NCI-H128 (cell line): ENCODE measurements around the gene ASIC3.
"Not testable (repeated sequence)": the region's sequence is repeated elsewhere in the genome, so short reads cannot be mapped to it uniquely, and the experiment has no call there.

Experiments used
- DNase-seq: peaks from one replicate; lab custom pipeline; 2025; ENCODE audit not compliant: unreplicated experiment; lab: John Stamatoyannopoulos, UW

The ASIC3 gene

DNA sequence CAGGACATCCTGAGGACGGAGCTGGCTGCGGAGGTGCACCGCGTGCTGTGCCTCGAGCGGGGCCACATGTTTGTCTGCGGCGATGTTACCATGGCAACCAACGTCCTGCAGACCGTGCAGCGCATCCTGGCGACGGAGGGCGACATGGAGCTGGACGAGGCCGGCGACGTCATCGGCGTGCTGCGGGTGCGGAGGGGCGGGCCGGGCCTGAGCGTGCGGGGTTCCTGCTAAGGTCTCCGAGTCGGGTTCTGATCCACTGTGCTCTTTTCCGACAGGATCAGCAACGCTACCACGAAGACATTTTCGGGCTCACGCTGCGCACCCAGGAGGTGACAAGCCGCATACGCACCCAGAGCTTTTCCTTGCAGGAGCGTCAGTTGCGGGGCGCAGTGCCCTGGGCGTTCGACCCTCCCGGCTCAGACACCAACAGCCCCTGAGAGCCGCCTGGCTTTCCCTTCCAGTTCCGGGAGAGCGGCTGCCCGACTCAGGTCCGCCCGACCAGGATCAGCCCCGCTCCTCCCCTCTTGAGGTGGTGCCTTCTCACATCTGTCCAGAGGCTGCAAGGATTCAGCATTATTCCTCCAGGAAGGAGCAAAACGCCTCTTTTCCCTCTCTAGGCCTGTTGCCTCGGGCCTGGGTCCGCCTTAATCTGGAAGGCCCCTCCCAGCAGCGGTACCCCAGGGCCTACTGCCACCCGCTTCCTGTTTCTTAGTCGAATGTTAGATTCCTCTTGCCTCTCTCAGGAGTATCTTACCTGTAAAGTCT lies 34.4 kb upstream of the ASIC3 start:
- DNase-seq: no peak

DNA sequence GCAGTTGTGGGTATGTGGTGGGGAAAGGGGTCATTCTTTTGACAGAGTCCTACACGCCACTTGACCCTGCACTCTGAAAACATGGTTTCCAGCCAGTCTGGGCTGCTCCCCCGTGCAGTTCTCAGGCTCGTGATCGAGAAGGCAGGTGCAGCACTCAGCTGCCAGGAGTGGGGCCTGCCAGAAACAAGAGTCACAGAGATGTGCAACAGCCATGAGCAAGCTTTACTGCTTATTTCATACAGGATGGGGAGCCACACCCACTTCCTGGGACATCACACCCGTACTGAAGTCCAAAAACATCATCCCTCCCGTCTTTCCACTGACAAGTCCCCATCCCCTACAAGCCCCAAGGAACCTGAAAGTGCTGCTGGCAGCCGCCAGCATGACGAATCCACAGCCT lies 33.4 kb upstream of the ASIC3 start:
- DNase-seq: no peak

DNA sequence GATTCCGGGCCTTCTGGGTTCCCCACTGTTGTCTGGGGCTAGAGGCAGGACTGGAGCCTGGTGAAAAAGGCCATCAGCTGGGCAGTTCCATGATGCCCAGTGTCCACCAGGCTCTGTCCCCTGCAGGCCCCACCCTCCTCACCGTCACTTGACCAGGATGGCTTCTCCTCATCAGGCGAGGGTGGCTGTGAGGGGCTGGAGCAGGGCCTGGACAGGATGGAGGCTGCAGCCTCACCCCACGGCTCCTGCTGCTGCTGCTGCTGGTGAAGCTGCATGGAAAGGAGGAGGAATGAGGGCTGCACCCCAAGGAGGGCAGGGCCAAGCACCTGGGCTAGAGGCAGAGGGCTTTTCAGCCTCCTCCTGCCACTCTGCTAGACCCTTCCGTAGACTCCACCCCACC lies 32.4 kb upstream of the ASIC3 start:
- no peak for DNase-seq

DNA sequence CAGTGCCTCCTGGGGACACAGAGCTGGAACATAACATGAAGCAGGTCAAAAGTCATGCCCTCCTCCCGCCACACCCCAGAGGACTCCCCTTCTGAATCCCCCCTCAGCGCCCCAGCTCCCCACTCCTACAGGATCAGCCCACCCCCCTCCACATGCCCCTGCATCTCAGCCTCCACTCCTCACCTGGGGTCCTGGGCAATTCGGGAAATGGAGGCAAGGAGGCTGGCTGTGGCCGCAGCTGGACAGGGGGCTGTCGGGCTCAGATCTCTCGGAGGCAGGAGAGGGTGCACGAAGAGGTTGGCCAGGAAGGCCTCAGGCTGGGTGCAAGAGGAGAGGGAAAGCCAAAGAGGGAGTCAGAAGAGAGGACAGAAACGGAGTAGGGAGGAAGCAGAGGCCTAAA lies 31.8 kb upstream of the ASIC3 start:
- DNase-seq: no peak

DNA sequence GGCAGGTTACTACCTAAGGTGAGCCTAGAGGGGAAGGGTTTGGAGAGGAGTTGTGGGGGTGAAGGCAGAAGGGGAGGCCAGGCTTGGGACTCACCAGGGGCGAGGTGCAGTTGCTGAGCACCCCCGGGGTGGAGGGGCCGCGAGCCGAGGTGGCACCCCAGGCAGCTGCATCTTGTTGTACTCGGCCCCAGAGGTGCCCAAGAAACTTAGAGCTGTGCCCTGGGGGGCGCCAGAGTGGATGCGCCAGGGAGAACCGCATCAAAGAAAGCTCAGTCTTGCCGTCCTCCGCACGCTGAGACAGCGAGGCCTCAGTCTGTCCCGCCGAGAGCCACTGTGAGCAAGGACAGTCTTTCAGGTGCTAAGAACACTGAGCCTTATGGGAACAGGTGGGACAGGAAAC lies 31.4 kb upstream of the ASIC3 start:
- no peak for DNase-seq

DNA sequence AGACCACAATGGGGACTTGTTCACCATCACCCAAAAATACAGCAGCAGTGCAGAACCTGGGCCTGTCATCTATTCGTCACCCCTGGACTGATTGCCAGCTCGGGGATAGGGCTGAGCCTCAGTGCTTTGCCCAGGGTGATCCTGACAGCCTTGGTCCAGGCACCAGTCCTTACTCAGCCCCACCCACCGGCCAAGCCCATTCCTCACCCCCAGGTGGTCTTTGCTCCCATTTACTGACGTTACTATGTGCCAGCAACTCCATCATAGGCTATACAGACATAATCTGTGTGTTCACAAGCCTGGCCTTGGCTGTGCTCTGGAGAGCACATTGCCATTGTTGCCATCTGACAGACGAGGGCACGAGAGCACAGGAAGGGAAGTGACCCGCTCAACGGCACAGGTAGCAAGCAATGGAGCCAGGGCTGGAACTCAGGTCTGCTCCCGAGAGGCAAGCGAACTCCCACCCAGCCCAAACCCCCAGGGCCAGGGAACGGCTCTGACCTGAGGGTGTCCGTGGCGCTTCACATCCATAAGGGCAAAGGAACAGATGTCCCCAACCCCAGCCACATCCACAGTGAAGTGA lies 30.9 kb upstream of the ASIC3 start:
- DNase-seq: no peak

DNA sequence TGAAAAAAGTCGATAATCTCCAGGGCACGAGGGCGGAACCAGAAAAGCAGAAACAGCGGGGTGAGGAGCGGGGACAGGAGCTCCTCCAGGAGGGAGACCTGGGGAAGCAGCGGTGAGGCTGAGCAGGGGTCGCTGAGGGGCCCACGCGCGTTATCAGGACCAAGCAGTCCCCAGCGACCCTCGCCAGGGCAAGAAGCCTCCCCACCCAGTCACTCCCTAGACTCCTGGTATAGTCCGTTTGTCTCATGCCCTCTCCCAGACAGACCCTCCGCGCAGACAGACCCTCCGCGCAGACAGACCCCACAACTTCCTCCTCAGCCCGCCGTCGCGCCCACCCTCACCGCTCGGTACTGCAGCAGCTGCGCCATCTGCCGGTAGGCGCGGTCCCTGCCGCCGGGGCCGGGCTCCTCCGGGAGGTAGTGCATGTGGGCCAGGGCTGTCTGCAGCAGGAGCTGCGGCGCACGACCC lies 30.3 kb upstream of the ASIC3 start:
- DNase-seq: peak; percentile 24

DNA sequence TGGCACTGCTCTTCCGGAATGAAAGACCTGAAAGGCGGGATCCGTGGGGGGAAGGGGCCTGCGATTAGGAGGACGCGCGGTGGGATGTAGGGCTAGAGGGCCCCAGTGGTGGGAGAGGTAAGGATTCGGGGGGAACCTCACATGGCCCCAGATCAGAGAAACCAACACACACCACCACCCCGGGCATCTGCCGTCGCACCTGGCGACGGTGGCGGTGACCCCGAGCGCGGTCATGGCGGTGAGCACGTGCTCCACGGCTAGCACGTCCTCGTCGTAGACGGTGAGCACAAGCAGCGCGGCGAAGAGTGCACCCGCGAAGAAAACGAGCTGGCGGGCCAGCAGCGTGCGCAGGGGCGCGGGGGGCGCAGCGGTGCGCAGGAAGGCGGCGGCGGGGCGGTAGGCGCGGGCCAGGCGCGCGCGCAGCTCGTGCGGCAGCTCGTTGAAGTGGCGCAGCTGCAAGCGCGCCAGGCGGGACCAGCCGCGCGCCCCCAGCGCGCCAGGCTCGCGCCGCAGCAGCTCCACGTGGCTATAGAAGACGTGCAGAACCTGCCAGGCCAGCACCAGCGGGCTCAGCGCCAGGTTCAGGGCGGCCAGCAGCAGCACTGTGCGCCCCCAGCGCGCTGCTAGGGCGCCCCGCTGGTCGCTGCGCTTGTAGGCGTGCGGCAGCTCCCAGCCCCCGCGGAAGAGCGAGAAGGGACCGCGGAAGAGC lies 29.8 kb upstream of the ASIC3 start:
- DNase-seq: peak; percentile 40

DNA sequence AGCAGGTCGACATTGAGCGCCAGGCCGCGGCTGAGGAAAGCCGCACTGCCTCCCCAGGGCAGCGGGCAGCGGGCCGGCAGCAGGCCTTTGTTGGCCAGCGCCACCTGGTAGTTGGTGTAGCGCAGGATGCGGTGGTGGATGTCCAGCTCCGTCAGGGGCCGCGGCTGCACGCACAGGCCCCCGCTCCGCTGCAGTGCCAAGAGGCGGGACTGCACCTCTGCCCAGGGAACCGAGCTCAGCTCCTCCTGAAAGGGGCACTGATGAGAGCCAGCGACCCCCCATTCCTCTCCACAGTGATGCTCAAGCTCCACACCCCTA lies 29.2 kb upstream of the ASIC3 start:
- no peak for DNase-seq

DNA sequence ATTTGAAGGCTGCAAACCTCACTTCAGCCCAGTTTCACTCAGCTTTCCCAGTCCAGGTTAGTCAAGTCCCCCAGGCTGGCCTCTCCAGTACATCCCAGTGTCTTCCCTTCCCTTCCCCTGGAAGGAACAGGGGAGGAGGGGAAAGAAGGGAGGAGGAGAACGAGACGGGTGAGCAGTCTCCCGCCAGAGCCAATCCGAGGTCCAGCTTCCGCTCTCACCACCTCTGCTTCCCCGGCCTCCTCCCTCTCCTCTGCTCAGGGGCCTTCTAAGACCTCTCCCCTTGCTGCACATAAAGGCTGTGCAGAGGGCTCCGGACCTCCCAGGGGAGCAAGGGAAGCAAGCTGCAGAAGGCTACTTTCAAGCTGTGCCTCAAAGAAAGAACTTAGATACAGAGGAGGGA lies 28.1 kb upstream of the ASIC3 start:
- DNase-seq: no peak

DNA sequence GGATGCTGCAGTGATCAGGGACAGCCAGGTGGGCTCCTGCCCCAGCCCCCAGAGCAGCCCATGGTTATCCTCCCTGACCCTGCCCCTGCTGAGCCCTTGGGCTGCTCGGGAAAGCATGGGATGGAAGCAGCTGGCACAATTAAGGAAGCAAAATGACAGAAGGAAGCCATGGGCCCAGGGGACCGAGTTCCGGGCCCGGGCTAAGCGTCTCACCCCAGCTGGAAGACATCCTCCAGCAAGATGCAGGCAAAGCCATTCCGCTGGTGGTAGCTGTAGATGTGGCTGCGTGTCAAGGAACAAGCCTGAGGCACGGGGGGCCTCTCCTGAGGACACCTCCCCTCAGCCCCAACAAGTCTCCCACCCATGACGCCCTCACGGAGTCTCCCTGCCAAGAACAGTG lies 25.1 kb upstream of the ASIC3 start:
- no peak for DNase-seq

DNA sequence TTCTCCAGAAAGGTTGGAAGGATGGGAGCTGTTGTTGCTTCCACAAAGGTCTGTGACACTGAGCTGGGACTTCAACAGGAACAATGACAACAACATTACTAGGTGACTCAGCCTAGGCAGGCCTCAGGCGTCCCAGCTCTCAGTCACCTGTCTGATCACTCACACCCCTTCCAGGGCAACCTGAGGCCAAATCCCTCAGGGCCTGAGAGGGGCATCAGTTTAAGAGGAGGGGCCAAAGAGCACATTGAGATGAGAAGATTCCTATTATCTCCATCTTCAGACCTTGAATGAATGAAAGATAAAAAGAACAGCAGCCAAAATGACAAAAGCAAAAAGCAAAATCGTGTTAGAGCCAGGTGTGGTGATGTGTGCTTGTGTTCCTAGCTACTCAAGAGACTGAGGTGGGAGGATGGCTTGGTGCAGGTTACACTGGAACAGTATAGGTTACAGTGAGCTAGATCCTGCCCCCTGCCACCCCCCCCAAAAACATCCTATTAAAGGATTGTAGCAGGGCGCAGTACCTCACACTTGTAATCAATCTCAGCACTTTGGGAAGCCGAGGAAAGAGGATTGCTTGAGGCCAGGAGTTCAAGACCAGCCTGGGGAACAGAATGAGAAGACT lies 23.8 kb upstream of the ASIC3 start, which contains the start of gene ATG9B:
ATG9B (minus strand) TSS at position 60 of the 622 bp plus-strand sequence. CDS start 71 bp downstream, outside the sequence.
- no peak for DNase-seq

DNA sequence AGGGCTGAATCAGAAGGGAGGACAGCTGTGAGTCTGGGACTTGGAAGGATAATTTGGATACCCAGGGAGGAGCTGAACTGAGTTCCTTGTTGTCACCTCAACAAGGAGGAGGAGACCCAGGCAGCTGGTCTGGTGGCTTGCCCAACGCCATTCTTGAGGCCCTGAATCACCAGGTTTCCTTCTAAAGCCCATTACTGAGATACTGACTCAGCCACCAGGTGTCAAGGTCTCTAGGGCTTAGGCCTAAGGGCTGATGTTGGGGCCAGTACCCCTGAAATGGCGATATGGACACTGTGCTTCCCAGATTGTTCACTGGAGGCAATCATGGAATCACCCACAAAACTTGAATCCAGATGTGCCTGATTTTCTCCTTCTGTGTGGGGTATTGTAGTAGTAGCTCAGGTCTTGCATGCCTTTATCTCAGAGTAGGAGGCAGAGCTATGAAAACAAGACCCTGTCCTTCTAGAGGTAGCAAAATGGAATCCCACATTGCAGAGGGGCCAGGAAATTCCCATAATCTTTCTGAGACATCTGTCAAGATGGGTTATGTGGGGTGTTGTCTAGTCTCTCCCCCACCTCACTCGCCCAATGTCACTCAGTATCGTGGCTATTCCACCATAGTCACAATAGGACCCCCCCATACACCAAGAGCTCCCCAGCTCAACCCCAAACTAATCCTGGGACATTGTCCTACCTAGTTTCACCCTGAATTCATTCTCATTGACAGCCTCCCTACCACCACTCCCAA lies 22.2 kb upstream of the ASIC3 start:
- no peak for DNase-seq

DNA sequence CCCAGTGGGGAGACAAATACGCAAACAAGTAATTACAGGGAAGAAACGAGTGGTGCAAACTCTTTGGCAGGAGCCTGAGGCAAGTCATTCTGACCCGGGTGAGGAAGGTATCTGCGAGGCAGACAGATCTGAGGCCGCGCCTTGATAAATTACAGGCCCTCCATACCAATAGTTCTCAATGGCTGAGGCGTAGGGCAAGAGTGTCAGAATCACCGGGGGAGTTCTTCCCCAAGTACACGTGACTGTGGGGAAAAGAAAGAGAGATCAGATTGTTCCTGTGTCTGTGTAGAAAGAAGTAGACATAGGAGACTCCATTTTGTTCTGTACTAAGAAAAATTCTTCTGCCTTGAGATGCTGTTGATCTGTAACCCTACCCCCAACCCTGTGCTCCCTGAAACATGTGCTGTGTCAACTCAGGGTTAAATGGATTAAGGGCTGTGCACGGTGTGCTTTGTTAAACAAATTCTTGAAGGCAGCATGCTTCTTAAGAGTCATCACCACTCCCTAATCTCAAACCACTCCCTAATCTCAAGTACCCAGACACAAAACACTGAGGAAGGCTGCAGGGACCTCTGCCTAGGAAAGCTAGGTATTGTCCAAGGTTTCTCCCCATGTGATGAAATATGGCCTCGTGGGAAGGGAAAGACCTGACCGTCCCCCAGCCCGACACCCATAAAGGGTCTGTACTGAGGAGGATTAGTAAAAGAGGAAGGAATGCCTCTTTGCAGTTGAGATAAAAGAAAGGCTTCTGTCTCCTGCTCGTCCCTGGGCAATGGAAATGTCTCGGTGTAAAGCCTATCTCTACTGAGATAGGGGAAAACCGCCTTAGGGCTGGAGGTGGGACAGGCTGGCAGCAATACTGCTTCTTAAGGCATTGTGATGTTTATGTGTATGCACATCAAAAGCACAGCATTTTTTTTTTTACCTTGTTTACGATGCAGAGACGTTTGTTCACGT lies 21.3 kb upstream of the ASIC3 start:
- not testable (repeated sequence) for DNase-seq

DNA sequence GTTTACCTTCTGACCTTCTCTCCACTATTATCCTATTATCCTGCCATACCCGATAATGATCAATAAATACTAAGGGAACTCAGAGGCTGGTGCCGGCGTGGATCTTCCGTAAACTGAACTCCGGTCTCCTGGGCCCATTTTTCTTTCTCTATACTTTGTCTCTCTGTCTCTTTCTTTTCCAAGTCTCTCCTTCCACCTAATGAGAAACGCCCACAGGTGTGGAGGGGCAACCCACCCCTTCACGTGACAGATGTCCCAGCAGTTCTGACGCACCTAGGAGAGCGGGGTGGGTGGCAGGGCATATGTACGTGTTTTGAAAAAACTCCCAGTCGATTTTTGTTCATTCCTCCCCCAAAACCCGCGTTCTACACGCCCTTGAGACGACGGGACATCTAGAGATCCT lies 20.6 kb upstream of the ASIC3 start:
- not testable (repeated sequence) for DNase-seq

DNA sequence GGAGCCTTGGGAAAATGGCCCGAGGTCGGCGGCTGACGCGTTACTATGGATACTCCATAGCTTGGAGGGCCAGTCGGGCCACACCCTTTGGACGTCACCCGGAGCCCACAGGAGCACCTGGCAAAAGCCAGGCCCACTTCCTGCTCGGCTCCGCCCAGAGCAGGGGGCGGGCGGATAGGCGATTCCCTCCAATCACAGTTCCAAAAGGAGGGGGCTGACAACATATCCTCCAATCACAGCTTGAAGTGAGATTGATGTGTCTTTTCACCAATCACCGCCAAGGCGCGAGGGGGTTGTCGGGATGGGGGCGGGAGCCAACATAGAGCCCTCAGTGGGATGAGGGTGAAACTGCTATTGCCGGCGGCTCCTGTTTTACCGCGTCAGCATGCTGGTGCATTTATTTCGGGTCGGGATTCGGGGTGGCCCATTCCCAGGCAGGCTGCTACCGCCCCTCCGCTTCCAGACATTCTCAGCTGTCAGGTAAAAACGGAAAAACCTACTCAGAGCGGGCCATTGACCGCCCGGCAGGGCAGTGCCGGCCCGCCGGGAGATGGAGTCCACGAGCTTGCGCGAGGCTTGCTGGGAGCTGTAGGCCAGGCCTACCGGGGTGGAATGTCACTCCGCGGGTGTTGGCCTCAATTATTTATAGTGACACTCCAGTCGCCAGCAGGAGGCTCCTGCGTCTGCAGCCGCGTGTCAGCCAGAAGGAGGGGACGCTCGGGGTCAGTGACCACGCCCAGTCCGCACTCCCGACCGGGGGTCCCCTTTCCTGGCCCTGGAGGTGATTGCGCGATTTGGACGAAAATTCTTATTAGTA lies 20.0 kb upstream of the ASIC3 start, which contains the start of gene ABCB8:
ABCB8 (plus strand) TSS at position 320 of the 817 bp plus-strand sequence; CDS start at position 386, 66 bp downstream.
- DNase-seq: peak; percentile 97

DNA sequence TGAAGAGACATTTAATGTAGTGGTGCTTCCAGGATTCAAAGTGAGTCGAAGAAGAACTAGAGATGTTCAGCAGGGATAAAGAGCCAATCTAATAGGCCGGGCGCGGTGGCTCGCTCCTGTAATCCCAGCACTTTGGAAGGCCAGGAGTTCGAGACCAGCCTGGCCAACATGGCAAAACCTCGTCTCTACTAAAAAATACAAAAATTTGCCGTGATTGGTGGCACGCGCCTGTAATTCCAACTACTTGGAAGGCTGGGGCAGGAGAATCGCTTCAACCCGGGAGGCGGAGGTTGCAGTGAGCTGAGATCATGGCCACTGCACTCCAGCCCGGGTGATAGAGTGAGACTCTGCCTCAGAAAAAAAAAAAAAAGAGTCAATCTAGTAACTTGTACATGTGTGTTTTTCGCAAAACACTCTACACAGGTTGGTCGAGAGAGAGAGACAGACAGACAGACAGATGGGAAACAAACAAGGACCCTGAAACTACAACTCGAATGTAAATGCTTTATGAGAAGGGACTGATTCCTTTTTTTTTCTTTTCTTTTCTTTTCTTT lies 19.3 kb upstream of the ASIC3 start:
- no peak for DNase-seq

DNA sequence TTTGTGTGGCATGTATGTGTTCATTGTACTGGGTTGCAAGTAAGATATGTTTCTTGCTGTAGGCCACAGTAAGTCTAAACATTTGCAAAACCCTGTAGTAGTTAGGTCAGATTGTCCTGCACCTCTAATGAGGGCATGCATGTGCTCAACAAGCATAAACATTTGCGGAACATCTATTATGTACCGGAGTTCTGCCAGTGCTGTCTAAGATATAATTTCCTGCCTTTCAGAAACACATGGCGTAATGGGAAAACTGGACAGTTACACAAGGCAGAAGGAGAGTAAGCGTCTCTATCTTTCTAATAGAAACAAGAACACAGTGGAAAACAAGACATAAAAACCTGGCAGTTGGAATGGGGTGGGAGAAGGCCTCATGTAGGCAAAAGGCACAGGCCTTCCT lies 17.3 kb upstream of the ASIC3 start:
- no peak for DNase-seq
